Left kidney (tissue), 1 donor: ENCODE results near the gene ERLEC1. TPM values are rescaled to one million over a fixed set of nuclear protein-coding genes. Genes with fewer than 3 reads are reported as not detected.

ENCODE experiments used
- polyA plus RNA-seq: library from polyadenylated mRNA; unstranded; fragments of 120-200 nt; gene quantifications from one replicate; pipeline ENCODE4 v1.2.1, GENCODE V29; 2013; ENCODE audit not compliant: insufficient read length

The ERLEC1 gene
- polyA plus RNA-seq, 1 donor: 67.7 TPM

Other genes starting within 250 kb of the ERLEC1 start
- 4.9 TPM for gene CHAC2, start 19.2 kb upstream of the ERLEC1 start, polyA plus RNA-seq
- 36.5 TPM for gene ASB3, start 91 bp upstream of the ERLEC1 start, polyA plus RNA-seq
- gene GPR75, start 72.9 kb downstream of the ERLEC1 start, polyA plus RNA-seq: 5.0 TPM
- 82.8 TPM for gene PSME4, start 183.9 kb downstream of the ERLEC1 start, polyA plus RNA-seq